Body of pancreas (tissue), 4 donors: ENCODE measurements around the gene RHAG. TPM values are rescaled to one million over a fixed set of nuclear protein-coding genes. Genes with fewer than 3 reads are reported as not detected.

Experiments
- ATAC-seq: fragments of 150-250 bp; one replicate; pipeline ENCODE4 v1.9.1; 2016
- DNase-seq, 4 donors: peaks; one replicate each; pipeline ENCODE4 v3.0.0-alpha.2; 2019
- H3K27ac ChIP-seq, 4 donors: fragments of 200-600 bp; sonication (generic); 1 replicate in 3 of 4; 2 replicates in 1 of 4; pipeline versions ENCODE4 v1.5.1 to v1.6.1; 2016 to 2019; ENCODE audit warnings: mild to moderate bottlenecking in 1 of 4, mixed read lengths in 1 of 4, moderate library complexity in 1 of 4
- H3K27me3 ChIP-seq, 2 donors: fragments of 200-600 bp; sonication (generic); one replicate each; pipeline ENCODE4 v1.6.0; 2016; ENCODE audit warnings: mild to moderate bottlenecking in 1 of 2
- H3K36me3 ChIP-seq, 2 donors: fragments of 200-600 bp; sonication (generic); replicated peaks in 1 of 2; 2 replicates each; pipeline ENCODE4 v1.5.1; 2016; ENCODE audit warnings: low read depth in 2 of 2; ENCODE audit not compliant: insufficient read depth in 1 of 2
- H3K4me1 ChIP-seq: fragments of 200-600 bp; sonication (generic); one replicate; pipeline ENCODE4 v1.6.0; 2016
- H3K4me3 ChIP-seq, 2 donors: fragments of 200-600 bp; sonication (generic); 1 replicate in 1 of 2; 2 replicates in 1 of 2; pipeline ENCODE4 v1.5.1; 2016 to 2019
- H3K9me3 ChIP-seq, 3 donors: fragments of 200-600 bp; sonication (generic); 1 replicate in 2 of 3; 2 replicates in 1 of 3; pipeline ENCODE4 v1.5.1; 2016
- POLR2A ChIP-seq, 3 donors: fragments of 450-650 bp; IDR thresholded peaks; one replicate each; pipeline ENCODE4 v1.6.1; 2016; ENCODE audit warnings: antibody characterized with exemption in 3 of 3, mild to moderate bottlenecking in 2 of 3
- WGBS, 2 donors: methylation state at CpG; one replicate each; pipeline ENCODE4 v1.1.5; 2017; 5-methylcytosine and 5-hydroxymethylcytosine counted together
- intact Hi-C: fragments of 100-400 bp; cut with DNase I; formaldehyde crosslinking; loops from one replicate; pipeline ENCODE4 v1.15.1; 2023
- total RNA-seq, 2 donors: library from RNA; depleted of rRNA; stranded (reverse); fragments of >200 nt; gene quantifications; one replicate each; pipeline ENCODE4 v1.1.0, GENCODE V29; 2016
- TF ChIP-seq, protein P1 (sequence below), 7 experiments: fragments of 450-650 bp in 4 of 7; fragments of 200-600 bp in 3 of 7; sonication (generic) in 3 of 7; IDR thresholded peaks; one replicate each; pipeline ENCODE4 v1.5.1; 2016 to 2019; ENCODE audit warnings: antibody characterized with exemption in 7 of 7

Gene RHAG
- total RNA-seq, 2 donors from 2014 or later = not detected

DNA sequence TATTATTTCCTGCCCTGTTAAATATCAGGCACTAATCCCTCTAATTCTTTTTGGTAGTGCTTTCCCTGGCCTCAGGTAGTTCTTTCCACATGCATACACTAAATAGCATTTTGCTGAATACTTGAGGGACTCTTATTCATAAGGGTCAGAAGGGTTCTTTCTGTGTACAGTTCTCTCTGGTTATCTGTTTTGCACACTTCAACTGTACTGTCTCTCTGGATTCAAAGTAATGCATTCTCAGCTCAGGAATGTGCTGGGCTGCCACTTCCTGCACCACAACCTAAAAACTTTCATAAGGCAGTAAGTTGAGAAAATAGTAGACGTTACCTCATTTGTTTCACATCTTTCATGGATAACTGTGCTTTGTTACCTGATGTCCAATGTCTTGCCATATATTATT lies 54.1 kb downstream of the RHAG start:
- no peak for ATAC-seq
- intact Hi-C loops = no loop called here
- 64 to 79% methylated on average over 1 of the region's 1 CpG for WGBS, 2 donors

DNA sequence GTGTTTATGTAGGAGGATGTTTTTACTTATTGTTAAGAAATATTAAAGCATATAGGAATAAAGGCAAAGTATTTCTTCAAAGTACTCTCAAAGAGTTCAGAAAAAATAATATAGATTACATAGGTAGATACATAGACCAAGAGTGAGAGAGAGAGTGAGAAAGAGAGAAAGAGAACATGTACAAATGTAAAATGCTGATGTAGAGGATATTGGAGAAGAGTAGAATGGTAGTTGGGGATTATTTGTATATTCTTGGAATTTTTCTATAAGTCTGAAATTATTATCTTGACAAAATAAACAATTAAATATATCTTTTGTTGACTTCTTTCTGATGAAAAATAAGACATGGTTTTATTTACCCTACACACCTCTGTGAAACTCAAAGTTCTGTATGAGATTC lies 57.0 kb downstream of the RHAG start:
- intact Hi-C loops = no loop called here
- H3K4me1 ChIP-seq = no peaks in the 10 kb centered on the region
- H3K4me3 ChIP-seq = no peak overlapping the region
- no peaks in the 10 kb centered on the region for H3K9me3 ChIP-seq
- no peak for ATAC-seq
- TF ChIP-seq, protein P1, sequence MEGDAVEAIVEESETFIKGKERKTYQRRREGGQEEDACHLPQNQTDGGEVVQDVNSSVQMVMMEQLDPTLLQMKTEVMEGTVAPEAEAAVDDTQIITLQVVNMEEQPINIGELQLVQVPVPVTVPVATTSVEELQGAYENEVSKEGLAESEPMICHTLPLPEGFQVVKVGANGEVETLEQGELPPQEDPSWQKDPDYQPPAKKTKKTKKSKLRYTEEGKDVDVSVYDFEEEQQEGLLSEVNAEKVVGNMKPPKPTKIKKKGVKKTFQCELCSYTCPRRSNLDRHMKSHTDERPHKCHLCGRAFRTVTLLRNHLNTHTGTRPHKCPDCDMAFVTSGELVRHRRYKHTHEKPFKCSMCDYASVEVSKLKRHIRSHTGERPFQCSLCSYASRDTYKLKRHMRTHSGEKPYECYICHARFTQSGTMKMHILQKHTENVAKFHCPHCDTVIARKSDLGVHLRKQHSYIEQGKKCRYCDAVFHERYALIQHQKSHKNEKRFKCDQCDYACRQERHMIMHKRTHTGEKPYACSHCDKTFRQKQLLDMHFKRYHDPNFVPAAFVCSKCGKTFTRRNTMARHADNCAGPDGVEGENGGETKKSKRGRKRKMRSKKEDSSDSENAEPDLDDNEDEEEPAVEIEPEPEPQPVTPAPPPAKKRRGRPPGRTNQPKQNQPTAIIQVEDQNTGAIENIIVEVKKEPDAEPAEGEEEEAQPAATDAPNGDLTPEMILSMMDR (IDR thresholded peaks at IDR 0.05) = no peak
- TF ChIP-seq POLR2A (IDR thresholded peaks at IDR 0.05) = no peak
- H3K27me3 ChIP-seq = no peaks in the 10 kb centered on the region
- H3K36me3 ChIP-seq = no peaks in the 10 kb centered on the region
- no peak overlapping the region for H3K27ac ChIP-seq
- no peak for DNase-seq

More for the DNA sequence above, 54.1 kb downstream of the RHAG start:
- Histone ChIP-seq H3K4me1 (no peaks in the 10 kb centered on the region), H3K36me3 (no peaks in the 10 kb centered on the region), H3K27me3 (no peaks in the 10 kb centered on the region), H3K4me3 (no peak overlapping the region), H3K27ac (no peak overlapping the region), H3K9me3 (no peaks in the 10 kb centered on the region)
- DNase-seq = no peak
- TF ChIP-seq, protein P1 (IDR thresholded peaks at IDR 0.05) = no peak
- TF ChIP-seq POLR2A (IDR thresholded peaks at IDR 0.05) = no peak

DNA sequence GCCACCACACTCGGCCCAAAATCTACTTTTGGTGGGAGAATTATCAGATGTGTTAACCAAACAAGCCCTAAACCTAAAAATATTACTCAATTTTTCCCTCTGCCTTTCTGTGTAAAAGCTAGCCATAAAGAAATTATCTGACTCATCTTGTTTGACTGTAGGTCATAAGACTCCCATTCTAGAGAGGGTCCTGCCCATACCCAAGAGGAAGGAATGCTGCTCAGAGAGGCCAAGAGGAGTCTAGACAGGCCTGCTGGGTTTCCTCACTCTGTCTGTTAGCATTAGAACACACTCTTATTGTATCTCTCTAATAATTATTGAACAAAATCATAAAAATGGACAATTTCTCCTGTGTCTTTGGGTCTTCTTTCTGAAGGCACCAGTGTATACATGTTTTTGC lies 60.0 kb downstream of the RHAG start:
- no peak for DNase-seq
- intact Hi-C loops = no loop called here

DNA sequence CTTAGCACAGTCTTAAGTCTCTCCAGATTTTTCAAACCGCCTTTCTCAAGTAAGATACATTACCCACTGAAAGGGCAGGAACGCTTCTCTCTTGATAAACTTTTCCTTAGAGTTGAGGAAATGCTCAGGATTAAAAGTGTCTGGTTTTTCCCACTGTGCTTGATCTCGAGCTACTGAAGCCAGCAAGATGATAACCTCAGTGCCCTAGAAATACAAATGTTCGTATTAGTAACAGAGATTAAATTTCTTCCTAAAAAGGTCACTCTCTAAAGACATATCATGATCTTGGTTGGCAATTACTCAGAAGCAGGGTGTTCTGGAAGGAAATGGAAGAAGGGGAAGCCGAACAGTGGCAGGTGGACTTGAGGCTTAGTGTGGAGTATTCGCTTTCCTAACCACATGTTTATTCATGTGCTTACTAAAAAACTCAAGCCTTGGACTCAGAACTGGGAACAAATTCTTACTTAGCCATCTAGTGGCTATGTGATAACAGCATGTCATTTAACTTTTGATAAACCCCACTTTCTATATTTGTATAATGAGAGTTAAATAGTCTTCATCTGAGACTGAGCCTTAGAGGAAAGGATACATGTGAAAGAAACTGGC lies 66.1 kb downstream of the RHAG start:
- WGBS, 2 donors = 26 to 27% methylated on average over 6 of the region's 6 CpGs
- ATAC-seq = peak; percentile 72
- H3K27me3 ChIP-seq = no peaks in the 10 kb centered on the region
- DNase-seq = no peak
- intact Hi-C loops = no loop called here
- TF ChIP-seq POLR2A (IDR thresholded peaks at IDR 0.05) = no peak
- TF ChIP-seq, protein P1 (IDR thresholded peaks at IDR 0.05) = peak in 4 of 7 experiments; percentile 25 to 33 (median 30)
- no peak overlapping the region for H3K4me3 ChIP-seq
- H3K36me3 ChIP-seq = no peaks in the 10 kb centered on the region
- no peaks in the 10 kb centered on the region for H3K9me3 ChIP-seq
- H3K27ac ChIP-seq = no peak overlapping the region
- peaks cover 8% of the 10 kb centered on the region for H3K4me1 ChIP-seq

More for the DNA sequence above, 60.0 kb downstream of the RHAG start:
- Histone ChIP-seq H3K27ac (no peak overlapping the region), H3K4me3 (no peak overlapping the region), H3K4me1 (no peaks in the 10 kb centered on the region), H3K9me3 (no peaks in the 10 kb centered on the region), H3K27me3 (no peaks in the 10 kb centered on the region), H3K36me3 (no peaks in the 10 kb centered on the region)
- 67 to 79% methylated on average over 1 of the region's 1 CpG for WGBS, 2 donors
- ATAC-seq = no peak
- TF ChIP-seq, protein P1 (IDR thresholded peaks at IDR 0.05) = no peak
- TF ChIP-seq POLR2A (IDR thresholded peaks at IDR 0.05) = no peak

DNA sequence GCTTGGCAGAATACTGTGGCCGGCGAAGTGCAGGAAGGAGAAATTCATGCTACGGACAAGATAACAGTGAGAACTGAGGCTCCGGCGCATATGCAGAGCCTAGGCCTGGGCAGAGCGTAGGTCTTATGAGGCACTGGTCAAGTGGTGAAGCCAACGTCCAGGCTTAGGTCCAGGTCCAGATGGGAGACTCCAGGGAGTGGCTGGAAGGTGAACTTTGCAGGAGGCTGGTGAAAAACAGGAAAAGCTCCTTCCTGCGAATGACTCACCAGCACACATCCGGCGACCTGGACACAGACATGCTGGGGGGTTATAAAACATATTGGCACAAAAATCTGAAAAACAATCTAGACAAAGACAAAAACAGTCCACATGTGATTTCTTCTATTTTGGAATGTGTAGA lies 70.8 kb downstream of the RHAG start:
- TF ChIP-seq, protein P1 (IDR thresholded peaks at IDR 0.05) = no peak
- TF ChIP-seq POLR2A (IDR thresholded peaks at IDR 0.05) = no peak
- Histone ChIP-seq H3K27ac (no peak overlapping the region), H3K4me3 (no peak overlapping the region), H3K27me3 (no peaks in the 10 kb centered on the region), H3K9me3 (no peaks in the 10 kb centered on the region), H3K36me3 (no peaks in the 10 kb centered on the region), H3K4me1 (peaks cover 6% of the 10 kb centered on the region)
- WGBS, 2 donors = 68% methylated on average over 10 of the region's 10 CpGs
- DNase-seq (no peak), ATAC-seq (no peak)
- intact Hi-C loops = no loop called here
